NOMO-1 (cell line): ENCODE results near the gene BEST3.

Source experiments
- DNase-seq, 2 experiments: peaks; one replicate each; lab custom pipeline; 2025; ENCODE audit not compliant: unreplicated experiment in 2 of 2; lab: John Stamatoyannopoulos, UW

The BEST3 gene

GRCh38 chr12:69698769-69699540, at the start of gene BEST3:
BEST3 (minus strand) TSS chr12:69699303; CDS start chr12:69697798, 1,505 bp downstream.
- no peak for DNase-seq

DNA sequence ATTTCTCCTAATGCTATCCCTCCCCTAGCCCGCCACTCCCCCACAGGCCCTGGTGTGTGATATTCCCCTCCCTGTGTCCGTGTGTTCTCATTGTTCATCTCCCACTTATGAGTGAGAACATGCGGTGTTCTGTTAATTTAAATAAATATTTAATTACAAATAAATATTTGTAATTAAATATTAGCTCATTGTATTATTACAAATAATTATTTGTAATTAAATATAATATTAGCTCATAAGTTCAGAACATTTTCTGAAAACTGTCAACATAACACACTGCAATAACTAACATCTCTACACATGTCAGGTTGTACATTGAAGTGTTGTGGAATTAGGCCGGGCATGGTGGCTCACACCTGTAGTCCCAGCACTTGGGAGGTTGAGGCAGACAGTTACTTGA, 45.0 kb upstream of the BEST3 start:
- no peak for DNase-seq

GRCh38 chr12:69739287-69740191, 40.4 kb upstream of the BEST3 start:
- peak; percentile 62 to 78 for DNase-seq

DNA sequence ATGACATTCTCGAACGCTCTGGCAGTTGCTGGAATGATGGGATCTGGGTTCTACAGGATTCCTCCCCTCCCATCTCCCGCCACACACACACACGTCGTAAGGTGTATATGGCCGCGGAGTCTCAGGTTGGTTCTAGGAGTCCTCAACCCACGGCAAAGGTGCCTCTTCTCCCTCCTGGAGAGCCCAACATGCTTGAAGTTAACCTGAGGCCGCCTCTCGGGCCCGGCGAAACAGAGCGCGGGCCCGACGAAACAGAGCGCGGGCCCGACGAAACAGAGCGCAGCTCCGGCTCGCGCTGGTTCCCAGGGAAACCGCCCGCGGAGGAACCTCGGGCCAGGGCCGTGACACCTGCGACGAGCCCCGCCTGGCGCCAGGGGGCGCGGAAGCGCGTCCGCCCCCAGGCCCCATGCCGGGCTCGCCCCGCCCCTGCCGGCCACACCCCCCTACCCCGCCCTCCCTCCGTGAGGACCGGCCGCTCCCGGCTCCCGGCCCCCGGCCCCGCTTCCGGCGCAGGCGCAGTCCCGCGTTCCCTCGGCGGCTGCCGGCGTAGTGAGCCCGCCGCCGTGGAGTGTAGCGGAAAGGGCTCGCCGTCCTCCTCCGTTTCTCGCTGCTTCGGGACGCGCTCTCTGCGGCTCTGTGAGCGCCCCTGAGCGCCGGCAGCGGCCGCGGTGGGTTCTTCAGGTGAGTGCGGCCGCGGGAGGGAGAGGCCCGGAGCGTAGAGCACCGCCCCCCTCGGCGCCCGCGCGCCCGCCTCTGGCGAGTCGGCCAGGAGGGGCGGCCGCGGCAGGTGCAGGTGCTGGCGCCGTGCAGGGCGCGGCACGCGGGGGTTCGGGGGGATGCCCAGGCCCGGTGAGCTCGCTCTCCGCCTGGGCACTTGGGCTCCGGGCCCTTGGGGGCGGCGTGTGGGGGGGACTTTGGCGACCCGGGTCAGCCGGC, 39.5 kb upstream of the BEST3 start, which contains the start of gene RAB3IP:
Gene RAB3IP, plus strand, starts transcription at position 510 of the 936 bp plus-strand sequence. CDS start 16,549 bp downstream, outside the sequence.
- peak; percentile 72 to 85 for DNase-seq

- DNase-seq = no peak
Measured at GRCh38 chr12:69733638-69734037, 34.5 kb upstream of the BEST3 start.

DNA sequence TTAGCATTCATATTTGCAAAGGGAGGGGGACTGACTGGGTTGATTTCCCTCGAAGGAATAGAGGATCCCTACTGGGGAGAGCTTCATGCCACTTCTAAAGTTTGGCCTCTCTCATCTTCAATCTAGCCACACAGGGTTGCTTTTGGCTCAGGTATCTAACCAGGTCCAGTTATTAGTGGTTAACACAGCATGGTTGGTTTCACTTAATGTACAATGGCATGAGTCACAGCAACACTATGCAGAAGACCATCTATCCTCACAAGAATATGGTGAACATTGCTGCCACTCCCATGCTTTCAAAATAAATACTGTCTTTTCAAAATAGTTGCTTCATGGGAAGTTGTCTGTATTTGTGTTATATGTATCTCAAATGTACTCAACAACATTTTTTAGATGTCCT, 33.0 kb upstream of the BEST3 start:
- DNase-seq = no peak

GRCh38 chr12:69726922-69727321, 27.8 kb upstream of the BEST3 start:
- no peak for DNase-seq

- no peak for DNase-seq
Measured at GRCh38 chr12:69720750-69721149, 21.6 kb upstream of the BEST3 start.

- DNase-seq = no peak
Measured at GRCh38 chr12:69719336-69720316, 20.5 kb upstream of the BEST3 start.

GRCh38 chr12:69714542-69714941, 15.4 kb upstream of the BEST3 start:
- DNase-seq = no peak

DNA sequence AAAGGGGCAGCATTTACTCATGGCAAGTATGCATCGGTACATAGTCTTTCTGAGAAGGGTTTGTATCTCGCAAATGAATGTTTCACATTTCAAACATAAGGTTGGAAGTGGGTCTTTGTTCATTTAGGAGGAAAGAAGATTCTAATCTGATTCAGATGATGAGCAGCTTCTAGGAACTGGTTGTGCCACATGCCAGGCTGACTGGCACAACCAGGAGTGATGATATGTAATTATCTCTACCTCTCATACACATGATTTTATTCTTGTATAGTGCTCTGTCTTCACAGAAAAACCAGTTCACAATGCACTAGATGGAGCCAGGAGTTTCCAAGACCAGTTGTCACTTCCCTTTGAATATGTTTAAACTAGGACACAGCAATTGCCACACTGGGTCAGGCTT, 13.7 kb upstream of the BEST3 start:
- DNase-seq = no peak

DNA sequence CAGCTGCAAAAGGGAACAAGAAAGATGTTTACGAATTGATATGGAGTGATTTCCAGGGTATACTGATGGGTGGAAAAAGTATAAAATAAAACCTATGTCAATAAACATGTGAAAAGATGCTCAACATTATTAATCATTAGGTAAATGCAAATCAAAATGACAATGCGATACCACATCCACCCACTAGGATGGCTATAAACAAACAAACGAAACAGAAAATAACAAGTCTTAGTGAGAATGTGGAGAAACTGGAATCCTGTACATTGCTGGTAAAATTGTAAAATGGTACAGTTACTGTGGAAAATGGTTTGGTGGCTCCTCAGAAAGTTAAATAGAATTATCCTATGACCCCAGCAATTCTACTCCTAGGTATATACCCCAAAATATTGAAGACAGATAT, 9.5 kb upstream of the BEST3 start:
- no peak for DNase-seq

DNA sequence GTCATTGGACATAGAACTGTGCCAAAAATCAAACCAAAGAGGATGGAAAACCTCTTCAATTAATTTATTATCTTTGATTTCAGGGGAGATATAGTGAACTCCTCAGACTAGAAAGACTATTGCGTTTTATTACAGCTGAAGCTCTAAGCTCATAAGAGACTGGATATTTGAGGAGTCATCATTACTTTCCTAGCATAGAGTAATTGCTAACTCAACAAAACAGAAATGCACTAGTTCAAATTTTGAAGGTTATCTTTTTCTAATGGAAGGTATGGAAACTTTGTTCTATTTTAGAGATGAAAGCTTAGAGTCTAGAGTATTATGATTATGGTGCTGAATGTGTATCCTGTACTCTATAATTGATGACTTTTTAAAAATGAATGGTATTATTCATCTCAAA, 5.3 kb upstream of the BEST3 start:
- DNase-seq = no peak

GRCh38 chr12:69703146-69703642, 4.1 kb upstream of the BEST3 start:
- no peak for DNase-seq

GRCh38 chr12:69701826-69702225, 2.7 kb upstream of the BEST3 start:
- no peak for DNase-seq

GRCh38 chr12:69698054-69698453, 1.0 kb downstream of the BEST3 start:
- DNase-seq = no peak

- DNase-seq = no peak
Measured at GRCh38 chr12:69694123-69694522, 5.0 kb downstream of the BEST3 start.

DNA sequence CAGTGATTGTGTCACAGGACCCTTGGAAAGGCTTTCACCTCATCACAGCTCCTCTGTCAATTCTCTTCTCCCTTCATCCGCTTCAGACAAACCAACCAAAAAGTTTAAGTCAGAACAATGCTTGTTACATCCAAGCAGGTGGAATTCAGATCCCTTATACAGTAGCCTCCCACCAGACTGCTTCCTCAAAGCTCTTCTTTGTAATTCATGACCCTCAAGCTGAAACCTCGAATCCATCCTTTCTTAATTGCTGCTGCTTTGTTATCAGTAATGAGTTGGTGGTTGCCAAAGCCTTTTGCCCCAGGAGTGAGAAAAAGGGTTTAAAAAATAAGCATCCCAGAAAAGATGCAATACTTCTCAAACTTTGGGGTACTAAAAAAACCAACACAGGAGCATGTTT, 9.5 kb downstream of the BEST3 start:
- DNase-seq = no peak
